IMR-90 (cell line): Measurements from ENCODE around the gene GARNL3. TPM values are rescaled to one million over a fixed set of nuclear protein-coding genes. Genes with fewer than 3 reads are reported as not detected.

Experiments
- ATAC-seq: fragments of 200-7000 bp; cut with Tn5 transposase; 2 replicates; pipeline ENCODE4 v1.9.1; 2020; ENCODE audit warnings: low read depth, mild to moderate bottlenecking, moderate library complexity
- BruUV-seq: library from RNA; stranded (reverse); fragments of 400-500 nt; replicated peaks from 2 replicates; lab custom pipeline; 2021; lab: Mats Ljungman, UMichigan
- CTCF ChIA-PET: fragments of 300-600 bp; formaldehyde crosslinking; extraction: SDS; loops from one replicate; lab custom pipeline; 2021; ENCODE audit warnings: antibody characterized with exemption; lab: Yijun Ruan, JAX
- POLR2A ChIA-PET: fragments of 300-600 bp; sonication (Branson Sonifier 250); formaldehyde crosslinking; loops from one replicate; lab custom pipeline; 2022; ENCODE audit warnings: antibody characterized with exemption; ENCODE audit not compliant: unreplicated experiment; lab: Charles Lee
- DNase-seq: peaks from one replicate; pipeline ENCODE4 v3.0.0; 2013
- H2AFZ ChIP-seq: replicated peaks from 2 replicates; pipeline ENCODE3; 2013; ENCODE audit warnings: low read length, mild to moderate bottlenecking; ENCODE audit not compliant: poor library complexity
- H2AK5ac ChIP-seq: 2 replicates; pipeline ENCODE4 v1.6.1; 2013; ENCODE audit warnings: low read depth, low read length, inconsistent platforms
- H2AK9ac ChIP-seq: replicated peaks from 2 replicates; pipeline ENCODE3; 2013; ENCODE audit warnings: mild to moderate bottlenecking, low read depth, low read length, moderate library complexity; ENCODE audit not compliant: poor library complexity
- H2BK120ac ChIP-seq: 2 replicates; pipeline ENCODE4 v1.6.1; 2013; ENCODE audit warnings: low read depth, low read length, inconsistent platforms
- H2BK15ac ChIP-seq: 3 replicates; pipeline ENCODE4 v1.6.1; 2013; ENCODE audit warnings: low read depth, low read length, inconsistent platforms
- H2BK20ac ChIP-seq: 2 replicates; pipeline ENCODE4 v1.6.1; 2013; ENCODE audit warnings: low read depth, mild to moderate bottlenecking, inconsistent platforms, low read length, moderate library complexity
- H2BK5ac ChIP-seq: 2 replicates; pipeline ENCODE4 v1.6.1; 2013; ENCODE audit warnings: mild to moderate bottlenecking, low read depth, low read length, inconsistent platforms; ENCODE audit not compliant: poor library complexity, severe bottlenecking
- H3K14ac ChIP-seq: replicated peaks from 2 replicates; pipeline ENCODE4 v1.6.1; 2013; ENCODE audit warnings: low read depth, low read length, inconsistent platforms
- H3K18ac ChIP-seq: 2 replicates; pipeline ENCODE4 v1.6.1; 2013; ENCODE audit warnings: low read depth, low read length, control low read depth
- H3K23ac ChIP-seq: 2 replicates; pipeline ENCODE4 v1.6.1; 2013; ENCODE audit warnings: low read depth, low read length, inconsistent platforms
- H3K27ac ChIP-seq: 2 replicates; pipeline ENCODE4 v1.5.1; 2013; ENCODE audit warnings: mild to moderate bottlenecking, control low read depth, low read length; ENCODE audit not compliant: insufficient read depth
- H3K27me3 ChIP-seq: 2 replicates; pipeline ENCODE4 v1.6.1; 2013; ENCODE audit warnings: low read length; ENCODE audit not compliant: control insufficient read depth, insufficient read depth
- H3K36me3 ChIP-seq: 2 replicates; pipeline ENCODE4 v1.6.1; 2013; ENCODE audit warnings: low read length, mixed read lengths; ENCODE audit not compliant: control insufficient read depth, insufficient read depth
- H3K4ac ChIP-seq: 2 replicates; pipeline ENCODE4 v1.6.1; 2013; ENCODE audit warnings: low read depth, low read length, inconsistent platforms
- H3K4me1 ChIP-seq: 2 replicates; pipeline ENCODE4 v1.6.1; 2013; ENCODE audit warnings: low read length, mixed read lengths; ENCODE audit not compliant: control insufficient read depth, insufficient read depth
- H3K4me2 ChIP-seq: 2 replicates; pipeline ENCODE4 v1.6.1; 2013; ENCODE audit warnings: low read depth, mild to moderate bottlenecking, control low read depth, low read length, moderate library complexity
- H3K4me3 ChIP-seq: 2 replicates; pipeline ENCODE4 v1.5.1; 2013; ENCODE audit warnings: low read depth, mild to moderate bottlenecking, control low read depth, low read length, moderate library complexity; ENCODE audit not compliant: insufficient read depth
- H3K56ac ChIP-seq: 2 replicates; pipeline ENCODE4 v1.6.1; 2013; ENCODE audit warnings: low read length, inconsistent platforms; ENCODE audit not compliant: insufficient read depth; ENCODE audit errors: extremely low read depth
- H3K79me1 ChIP-seq, 2 experiments: 2 replicates each; pipeline ENCODE4 v1.6.1; 2013; ENCODE audit warnings: low read length in 2 of 2, inconsistent platforms in 1 of 2, low read depth in 1 of 2
- H3K9ac ChIP-seq: 2 replicates; pipeline ENCODE4 v1.6.1; 2013; ENCODE audit warnings: low read depth, low read length, control low read depth
- H3K9me1 ChIP-seq: 2 replicates; pipeline ENCODE4 v1.6.1; 2013; ENCODE audit warnings: low read length, inconsistent platforms; ENCODE audit not compliant: insufficient read depth
- H3K9me3 ChIP-seq: 2 replicates; pipeline ENCODE4 v1.6.1; 2013; ENCODE audit warnings: low read length; ENCODE audit not compliant: control insufficient read depth, insufficient read depth
- H4K20me1 ChIP-seq: 2 replicates; pipeline ENCODE4 v1.6.1; 2013; ENCODE audit warnings: low read length, inconsistent platforms; ENCODE audit not compliant: insufficient read depth
- H4K5ac ChIP-seq: 2 replicates; pipeline ENCODE4 v1.6.1; 2013; ENCODE audit warnings: mild to moderate bottlenecking, low read depth, low read length, control low read depth
- H4K8ac ChIP-seq, 2 experiments: 2 replicates each; pipeline ENCODE4 v1.6.1; 2013; ENCODE audit warnings: low read depth in 2 of 2, low read length in 2 of 2, control low read depth in 1 of 2, inconsistent platforms in 1 of 2
- H4K91ac ChIP-seq: 2 replicates; pipeline ENCODE4 v1.6.1; 2013; ENCODE audit warnings: low read depth, low read length, inconsistent platforms; ENCODE audit not compliant: insufficient read depth
- ELK1 ChIP-seq: fragments of 150-350 bp; IDR thresholded peaks from 2 replicates; pipeline ENCODE4 v1.6.1; 2016; ENCODE audit warnings: low read depth, mild to moderate bottlenecking, low read length, moderate library complexity, borderline replicate concordance
- USF2 ChIP-seq: fragments of 150-350 bp; IDR thresholded peaks from 2 replicates; pipeline ENCODE4 v1.6.1; 2017; ENCODE audit warnings: mild to moderate bottlenecking, antibody characterized with exemption, low read length, low read depth
- WGBS, 2 experiments: methylation state at CpG; one replicate each; pipeline versions ENCODE4 v1.1.5 to v1.1.7; 2013; ENCODE audit warnings: missing lambda C conversion rate in 2 of 2; ENCODE audit not compliant: insufficient read length in 1 of 2; ENCODE audit errors: extremely low coverage in 2 of 2; 5-methylcytosine and 5-hydroxymethylcytosine counted together
- dilution Hi-C: fragments of 300-500 bp; cut with HindIII; formaldehyde crosslinking; loops from one replicate; pipeline ENCODE4 v1.14.3; 2018; ENCODE audit warnings: low sequenced_read_pairs; ENCODE audit not compliant: unreplicated experiment
- in situ Hi-C: fragments of 300-500 bp; cut with MboI; formaldehyde crosslinking; loops from 3 replicates; pipeline ENCODE4 v1.14.3; 2019; ENCODE audit warnings: low sequenced_read_pairs, inconsistent platforms, mixed read lengths
- intact Hi-C: fragments of 100-400 bp; cut with micrococcal nuclease; formaldehyde crosslinking; loops from 2 replicates; pipeline ENCODE4 v1.10.0; 2022
- polyA plus RNA-seq, 3 experiments: library from polyadenylated mRNA; depleted of rRNA; stranded (reverse); fragments of >200 nt; gene quantifications; 2 replicates each; pipeline ENCODE4 v1.2.3, GENCODE V29; 2012; ENCODE audit warnings: low replicate concordance in 1 of 3
- total RNA-seq: library from RNA; depleted of rRNA; stranded (reverse); fragments of >200 nt; gene quantifications from 2 replicates; pipeline ENCODE4 v1.2.3, GENCODE V29; 2012

GARNL3 gene
- total and polyA plus RNA-seq, 2 of the 4 experiments (the other 2 are of a cell fraction), result 1.9 to 5.0 TPM

GRCh38 chr9:127353882-127354281, 89.3 kb downstream of the GARNL3 start:
- H3K56ac ChIP-seq, result no peak overlapping the region

More at GRCh38 chr9:127353882-127354281, 89.3 kb downstream of the GARNL3 start:
- DNase-seq, result no peak
- Histone ChIP-seq H3K4me2 (no peak overlapping the region), H2BK15ac (no peak overlapping the region), H3K9me1 (no peaks in the 10 kb centered on the region), H3K27me3 (no peaks in the 10 kb centered on the region; the same call in 1 of the 2 replicates), H2BK120ac (no peak overlapping the region), H3K4me1 (no peaks in the 10 kb centered on the region), H3K27ac (no peak overlapping the region), H2BK5ac (no peak overlapping the region), H3K79me1 (no peaks in the 10 kb centered on the region), H3K23ac (no peak overlapping the region), H4K20me1 (no peaks in the 10 kb centered on the region), H3K4me3 (no peak overlapping the region), H2BK20ac (no peak overlapping the region), H4K8ac (no peak overlapping the region), H3K9me3 (no peaks in the 10 kb centered on the region), H2AK9ac (no peak overlapping the region), H2AK5ac (no peak overlapping the region), H4K5ac (no peak overlapping the region), H3K36me3 (no peaks in the 10 kb centered on the region; the same call in 1 of the 2 replicates), H2AFZ (no peak overlapping the region), H3K4ac (no peak overlapping the region), H3K14ac (no peak overlapping the region), H4K91ac (no peak overlapping the region), H3K18ac (no peak overlapping the region), H3K9ac (no peak overlapping the region)
- in situ Hi-C loops (no loop called here), intact Hi-C loops (no loop called here), dilution Hi-C loops (no loop called here)
- ChIA-PET CTCF (no interaction called here), POLR2A (no interaction called here)
- ATAC-seq, result no peak
- no TSS peak for BruUV-seq
- no CpG with 5 or more reads among the region's 5 CpGs for WGBS, 2 experiments
- TF ChIP-seq ELK1 (no peak), USF2 (no peak)
